ENCODE data around the gene UBL3.

GRCh38 chr13:29893438-29893837 lies 43.0 kb upstream of the UBL3 start:
- no peak for TF ChIP-seq POLR2A (IDR thresholded peaks at IDR 0.05)
- no peak for TF ChIP-seq CTCF (IDR thresholded peaks at IDR 0.05 in 8 of 11, conservative IDR thresholded peaks at IDR 0.05 in 3 of 11)
- no peak for TF ChIP-seq POLR2AphosphoS5 (IDR thresholded peaks at IDR 0.05)
